Measurements from ENCODE around the gene DPF1.

DNA sequence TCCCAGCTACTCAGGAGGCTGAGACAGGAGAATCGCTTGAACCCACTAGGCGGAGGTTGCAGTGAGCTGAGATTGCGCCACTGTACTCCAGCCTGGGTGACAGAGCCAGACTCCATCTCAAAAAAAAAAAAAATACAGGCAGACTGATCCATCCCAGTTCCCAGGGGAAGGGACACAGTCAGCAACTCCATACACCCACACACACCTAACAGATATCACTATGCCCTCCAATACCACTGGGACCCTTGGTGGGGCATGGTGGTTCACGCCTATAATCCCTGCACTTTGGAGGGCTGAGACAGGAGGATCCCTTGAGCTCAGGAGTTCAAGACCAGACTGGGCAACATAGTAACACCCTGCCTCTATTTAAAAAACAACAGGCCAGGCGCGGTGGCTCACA, 2.6 kb downstream of the DPF1 start:
- TF ChIP-seq, protein P1, sequence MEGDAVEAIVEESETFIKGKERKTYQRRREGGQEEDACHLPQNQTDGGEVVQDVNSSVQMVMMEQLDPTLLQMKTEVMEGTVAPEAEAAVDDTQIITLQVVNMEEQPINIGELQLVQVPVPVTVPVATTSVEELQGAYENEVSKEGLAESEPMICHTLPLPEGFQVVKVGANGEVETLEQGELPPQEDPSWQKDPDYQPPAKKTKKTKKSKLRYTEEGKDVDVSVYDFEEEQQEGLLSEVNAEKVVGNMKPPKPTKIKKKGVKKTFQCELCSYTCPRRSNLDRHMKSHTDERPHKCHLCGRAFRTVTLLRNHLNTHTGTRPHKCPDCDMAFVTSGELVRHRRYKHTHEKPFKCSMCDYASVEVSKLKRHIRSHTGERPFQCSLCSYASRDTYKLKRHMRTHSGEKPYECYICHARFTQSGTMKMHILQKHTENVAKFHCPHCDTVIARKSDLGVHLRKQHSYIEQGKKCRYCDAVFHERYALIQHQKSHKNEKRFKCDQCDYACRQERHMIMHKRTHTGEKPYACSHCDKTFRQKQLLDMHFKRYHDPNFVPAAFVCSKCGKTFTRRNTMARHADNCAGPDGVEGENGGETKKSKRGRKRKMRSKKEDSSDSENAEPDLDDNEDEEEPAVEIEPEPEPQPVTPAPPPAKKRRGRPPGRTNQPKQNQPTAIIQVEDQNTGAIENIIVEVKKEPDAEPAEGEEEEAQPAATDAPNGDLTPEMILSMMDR (IDR thresholded peaks at IDR 0.05; ENCODE audit: low read depth, low read length, poor library complexity, severe bottlenecking), result no peak
- TF ChIP-seq EZH2phosphoT487 (IDR thresholded peaks at IDR 0.05; ENCODE audit: borderline replicate concordance, low read length), result no peak

Measured in DOHH2 (cell line).